GM19455 (cell line): ENCODE measurements around the gene CLEC3A.
"Not testable (repeated sequence)": the region's sequence is repeated elsewhere in the genome, so short reads cannot be mapped to it uniquely, and the experiment has no call there.

ENCODE experiments used
- ATAC-seq: cut with Tn5 transposase; IDR thresholded peaks from one replicate; pipeline ENCODE4 v1.9.1; 2021; ENCODE audit not compliant: unreplicated experiment

Gene CLEC3A, protein sequence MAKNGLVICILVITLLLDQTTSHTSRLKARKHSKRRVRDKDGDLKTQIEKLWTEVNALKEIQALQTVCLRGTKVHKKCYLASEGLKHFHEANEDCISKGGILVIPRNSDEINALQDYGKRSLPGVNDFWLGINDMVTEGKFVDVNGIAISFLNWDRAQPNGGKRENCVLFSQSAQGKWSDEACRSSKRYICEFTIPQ

DNA sequence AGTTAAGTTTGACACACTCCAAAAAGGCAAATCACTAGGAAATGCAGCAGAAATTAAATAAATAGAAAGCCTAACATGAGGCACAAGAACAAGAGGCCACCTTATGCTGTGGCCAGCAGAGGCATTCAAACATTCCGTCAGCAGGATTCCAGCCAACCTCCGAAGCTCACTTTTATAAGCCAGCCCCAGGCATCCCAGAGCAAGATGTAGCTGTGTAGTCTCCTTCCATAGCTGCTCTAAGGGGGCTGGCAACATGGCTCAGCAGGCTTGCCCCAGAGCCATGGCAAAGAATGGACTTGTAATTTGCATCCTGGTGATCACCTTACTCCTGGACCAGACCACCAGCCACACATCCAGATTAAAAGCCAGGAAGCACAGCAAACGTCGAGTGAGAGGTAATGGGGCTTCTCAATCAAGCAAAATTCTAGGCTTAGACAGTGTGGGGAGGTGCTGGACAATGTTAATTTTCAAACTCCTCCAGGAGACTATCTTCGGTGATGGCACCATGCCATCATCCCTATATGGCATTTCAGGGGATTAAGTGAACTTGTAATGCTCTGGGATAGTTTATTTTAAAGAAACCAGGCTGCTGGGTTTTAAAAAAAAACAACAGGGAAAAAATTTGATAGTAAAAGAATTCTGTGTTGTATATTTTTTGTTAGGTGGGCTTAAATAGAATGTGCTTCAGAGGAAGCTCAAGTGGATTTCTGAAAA, at the start of gene CLEC3A:
TSS of gene CLEC3A (plus strand) at position 202 of the 714 bp plus-strand sequence. CDS start at position 281, 79 bp downstream.
- no peak for ATAC-seq

DNA sequence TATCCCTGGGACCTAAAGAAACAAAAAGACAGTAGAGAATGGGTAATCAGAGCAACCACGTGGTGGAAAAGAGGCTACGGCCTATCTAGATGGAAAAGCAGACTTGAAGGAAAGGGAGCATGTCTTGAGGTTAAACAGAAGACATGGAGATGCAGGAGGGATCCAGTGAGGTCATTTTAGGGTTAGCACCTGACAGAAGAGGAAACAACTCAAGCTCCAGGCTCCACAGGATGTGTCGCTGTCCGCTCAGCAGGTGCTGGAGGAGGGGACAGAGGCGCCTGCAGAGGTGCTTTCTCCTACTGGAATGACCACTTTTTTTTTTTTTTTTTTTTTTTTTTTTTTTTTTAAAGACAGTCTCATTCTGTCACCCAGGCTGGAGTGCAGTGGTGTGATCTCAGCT, 47.5 kb upstream of the CLEC3A start:
- no peak for ATAC-seq

DNA sequence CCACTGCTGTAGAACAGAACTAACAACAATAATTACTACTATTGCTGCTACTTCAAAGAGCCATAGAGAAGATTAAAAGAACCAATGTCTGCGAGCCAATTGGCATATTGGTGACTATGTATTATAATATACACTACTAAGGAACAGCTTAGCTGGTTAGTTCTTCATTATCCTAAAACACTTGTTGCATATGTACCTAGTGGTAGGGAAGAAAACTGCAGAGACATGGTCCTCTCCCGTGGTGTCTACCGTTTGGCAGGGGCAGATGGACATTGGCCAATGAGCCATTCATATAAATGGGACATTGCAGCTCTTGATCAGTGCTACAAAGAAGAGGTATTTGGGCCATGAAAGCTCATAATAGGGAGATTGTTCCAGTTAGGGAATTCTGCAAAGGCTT, 46.4 kb upstream of the CLEC3A start:
- ATAC-seq = no peak

DNA sequence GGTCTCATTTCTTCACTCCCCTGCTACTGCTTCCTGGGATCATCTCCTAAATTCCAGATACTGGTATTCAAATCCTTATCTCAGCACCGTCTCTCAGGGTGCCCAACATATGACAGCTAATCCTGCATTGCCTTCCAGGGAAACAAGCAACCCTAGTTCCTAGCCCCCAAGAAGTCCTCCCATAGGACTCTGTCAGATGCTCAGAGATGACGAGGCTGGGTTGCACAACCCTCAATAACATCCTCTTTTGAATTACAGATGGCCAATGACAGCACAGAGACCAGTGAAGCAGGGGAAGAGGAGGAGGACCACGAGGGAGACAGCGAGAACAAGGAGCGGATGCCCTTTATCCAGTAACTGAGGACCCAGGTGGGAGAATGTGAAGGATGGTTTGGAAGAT, 45.0 kb upstream of the CLEC3A start:
- ATAC-seq = no peak

DNA sequence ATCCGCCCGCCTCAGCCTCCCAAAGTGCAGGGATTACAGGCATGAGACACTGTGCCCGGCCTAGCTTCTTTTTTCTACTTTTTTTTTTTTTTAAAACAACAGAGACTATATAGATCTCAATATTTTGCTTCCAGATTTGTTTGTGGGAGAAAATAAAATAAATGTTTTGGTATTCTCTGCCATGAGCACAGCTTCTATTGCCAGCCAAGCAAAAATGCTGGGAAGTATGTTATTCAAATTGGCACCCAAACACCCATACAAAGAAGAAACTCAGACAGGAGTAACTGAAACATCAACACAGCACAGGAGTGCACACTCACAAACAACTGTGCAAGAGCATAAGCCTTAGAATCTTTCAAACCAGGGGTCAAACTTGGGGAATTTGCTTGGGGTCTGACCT, 37.2 kb upstream of the CLEC3A start:
- no peak for ATAC-seq

DNA sequence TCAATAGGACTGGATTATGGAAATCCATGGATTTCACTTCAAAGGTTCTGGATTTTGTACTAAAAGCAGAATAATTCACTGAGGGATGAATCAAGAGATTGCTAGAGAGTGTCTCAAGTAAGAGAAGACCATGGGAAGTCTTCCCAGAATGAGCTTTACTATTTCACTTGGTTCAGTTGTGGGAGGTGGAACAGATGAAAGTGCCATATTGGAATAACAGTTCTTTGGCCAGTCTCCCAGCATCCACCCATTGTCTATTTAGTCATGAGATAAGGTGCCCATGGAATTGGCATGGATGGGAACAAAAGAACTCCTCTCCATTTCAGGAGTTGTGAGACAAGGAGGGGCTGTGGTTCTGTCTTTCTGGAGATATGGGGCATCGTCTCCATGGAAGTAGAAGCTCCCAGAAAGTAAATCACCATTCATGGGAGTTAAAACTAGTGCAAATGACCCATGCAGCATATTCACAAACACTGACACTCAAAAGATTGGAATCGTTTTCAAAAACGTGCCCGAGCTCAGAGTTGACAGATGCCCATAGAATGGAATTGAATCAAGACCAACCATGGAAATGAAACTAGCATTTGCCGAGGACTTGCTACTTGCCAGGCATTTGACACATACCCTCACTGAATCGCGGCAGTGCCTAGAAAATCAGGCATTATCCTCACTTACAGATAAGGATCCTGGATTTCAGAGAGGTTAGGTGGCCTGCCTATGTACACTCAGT, 36.2 kb upstream of the CLEC3A start:
- ATAC-seq = no peak

DNA sequence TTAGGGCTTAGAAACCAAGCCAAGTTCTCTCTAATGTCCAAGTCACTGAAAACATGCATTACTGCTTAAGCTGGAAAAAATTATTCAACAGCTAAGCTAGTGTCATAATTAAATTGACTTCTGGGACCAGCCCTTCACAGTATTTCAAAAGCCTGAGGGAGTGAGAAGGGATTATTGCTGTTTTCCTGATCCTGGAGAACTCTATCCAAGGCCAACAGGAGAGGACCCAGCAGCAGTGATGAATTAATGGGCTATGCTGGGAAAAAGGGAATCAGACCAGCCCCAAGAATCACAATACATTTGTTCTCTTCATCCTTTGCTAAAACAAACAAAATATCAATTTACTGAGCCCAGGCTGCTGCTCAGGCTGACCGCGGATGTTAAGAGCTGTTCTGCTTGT, 34.5 kb upstream of the CLEC3A start:
- no peak for ATAC-seq

DNA sequence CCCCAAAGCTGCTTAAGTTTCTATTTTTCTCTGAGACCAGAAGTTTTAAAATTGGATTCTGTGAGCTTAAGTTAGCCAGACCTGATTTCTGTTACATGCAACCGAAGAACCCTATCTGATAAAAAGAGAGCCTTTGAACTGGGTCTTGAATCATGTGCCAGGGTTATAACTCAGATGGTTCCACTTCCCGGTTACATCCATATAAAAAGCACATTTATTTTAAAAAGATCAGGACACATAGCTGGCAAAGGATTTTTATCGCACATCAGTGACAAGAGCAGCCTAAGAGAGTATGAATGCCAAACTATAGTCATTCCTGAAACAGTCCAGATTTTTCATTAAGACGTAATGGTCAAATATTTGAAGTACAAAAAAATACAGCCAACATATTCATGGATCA, 32.5 kb upstream of the CLEC3A start:
- ATAC-seq = no peak

DNA sequence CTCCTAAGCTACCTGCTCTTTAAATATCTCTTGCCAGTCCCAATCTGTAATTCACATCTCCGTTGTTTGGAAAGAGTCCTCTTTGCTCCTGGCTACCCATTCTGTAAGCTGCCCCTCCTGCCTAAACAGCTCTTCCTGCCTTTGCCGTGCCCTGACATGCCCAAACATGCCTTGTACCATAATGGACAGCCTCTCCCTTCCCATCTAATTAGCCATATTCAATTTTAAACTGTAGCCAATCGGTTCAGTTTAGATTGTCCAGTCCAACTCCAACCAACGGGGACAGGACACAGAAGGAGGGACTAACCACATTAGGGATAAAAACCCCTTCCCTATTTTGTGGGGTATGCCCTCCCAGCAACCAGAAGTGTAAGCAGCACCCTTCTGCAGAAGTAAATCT, 30.6 kb upstream of the CLEC3A start:
- ATAC-seq = no peak

DNA sequence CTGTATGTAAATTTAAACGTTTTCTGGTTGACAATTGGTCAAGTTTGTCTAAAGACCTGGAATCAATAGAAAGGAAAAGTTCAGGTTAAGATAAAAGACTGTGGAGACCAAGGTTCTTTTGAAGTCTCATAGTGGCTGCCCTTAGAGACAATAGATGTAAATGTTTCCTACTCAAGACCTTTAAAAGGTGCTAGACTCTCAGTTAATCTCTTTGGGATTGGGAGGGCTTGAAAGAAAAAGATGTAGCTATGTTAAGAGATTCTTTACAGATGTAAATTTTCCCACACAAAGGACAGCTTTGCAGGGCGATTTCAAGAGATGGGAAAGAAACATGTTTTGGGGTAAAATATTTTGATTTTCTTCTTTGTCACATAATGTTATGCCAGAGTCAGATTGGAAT, 30.0 kb upstream of the CLEC3A start:
- not testable (repeated sequence) for ATAC-seq

DNA sequence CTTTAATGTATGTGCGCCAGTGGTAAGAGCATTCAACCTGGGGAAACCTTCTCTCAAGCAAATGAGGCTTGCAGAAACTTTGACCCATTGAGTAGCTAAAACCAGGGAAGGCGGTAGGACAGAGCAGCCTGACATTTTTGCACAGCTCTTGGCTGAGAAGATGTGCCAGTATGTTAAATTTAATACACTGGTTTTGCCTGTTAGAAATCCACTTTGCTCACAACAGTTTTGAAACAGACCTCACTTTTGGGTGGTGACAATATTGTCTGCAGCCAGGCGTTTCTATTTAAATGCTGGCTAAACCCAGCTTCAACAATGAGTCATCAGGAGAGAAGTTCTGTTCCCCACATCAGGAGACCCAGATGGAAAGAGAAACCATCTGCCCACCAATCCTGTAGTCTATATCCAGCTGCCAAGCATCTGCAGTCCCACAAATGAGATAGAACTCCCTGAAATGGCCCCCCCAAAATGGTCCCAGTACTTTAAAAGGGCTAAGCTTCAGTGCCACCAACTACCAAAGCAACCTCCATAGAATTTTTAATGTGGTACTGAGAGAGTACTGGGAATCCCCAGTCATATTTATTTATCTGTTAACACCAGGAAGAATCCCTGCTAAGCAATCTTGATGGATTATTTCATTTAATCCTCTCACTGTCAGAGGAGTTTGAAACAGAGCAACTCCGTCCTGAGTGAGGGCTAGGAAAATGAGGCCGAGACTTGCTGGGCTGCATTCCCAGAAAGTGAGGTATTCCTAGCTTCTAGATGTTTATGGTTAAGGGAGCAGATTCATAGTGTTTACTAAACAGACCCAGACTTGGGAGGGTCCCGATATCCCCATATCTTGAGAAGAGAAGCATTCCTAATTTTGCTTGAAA, 29.0 kb upstream of the CLEC3A start:
- no peak for ATAC-seq

DNA sequence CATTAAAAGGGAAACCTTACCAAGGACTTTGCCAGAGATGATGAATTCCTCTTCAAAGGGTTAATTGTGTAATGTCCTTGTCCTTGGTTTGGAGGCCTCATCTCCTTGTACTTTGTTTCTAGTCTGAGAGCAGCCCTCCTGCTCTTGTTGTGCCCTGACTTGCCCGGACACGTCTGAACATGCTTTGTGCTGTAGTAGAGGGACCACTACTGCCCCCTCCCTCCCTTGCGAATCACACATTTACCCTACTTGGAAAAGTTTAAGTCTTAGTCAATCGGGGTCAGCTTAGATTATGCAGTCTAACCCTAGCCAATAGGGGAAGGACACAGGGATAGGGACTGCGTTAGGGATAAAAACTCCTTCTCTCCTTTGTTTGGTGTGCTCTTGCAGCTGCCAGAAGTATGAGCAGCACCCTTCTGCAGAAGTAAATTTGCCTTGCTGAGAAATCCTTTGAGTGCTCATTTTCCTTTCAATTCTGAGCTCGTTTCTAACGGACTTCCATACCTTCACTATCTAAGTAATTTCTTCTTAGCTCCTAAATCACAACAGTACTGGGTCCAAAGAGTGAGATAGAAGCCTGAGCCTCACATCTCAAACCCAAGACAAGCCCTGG, 26.4 kb upstream of the CLEC3A start:
- no peak for ATAC-seq

DNA sequence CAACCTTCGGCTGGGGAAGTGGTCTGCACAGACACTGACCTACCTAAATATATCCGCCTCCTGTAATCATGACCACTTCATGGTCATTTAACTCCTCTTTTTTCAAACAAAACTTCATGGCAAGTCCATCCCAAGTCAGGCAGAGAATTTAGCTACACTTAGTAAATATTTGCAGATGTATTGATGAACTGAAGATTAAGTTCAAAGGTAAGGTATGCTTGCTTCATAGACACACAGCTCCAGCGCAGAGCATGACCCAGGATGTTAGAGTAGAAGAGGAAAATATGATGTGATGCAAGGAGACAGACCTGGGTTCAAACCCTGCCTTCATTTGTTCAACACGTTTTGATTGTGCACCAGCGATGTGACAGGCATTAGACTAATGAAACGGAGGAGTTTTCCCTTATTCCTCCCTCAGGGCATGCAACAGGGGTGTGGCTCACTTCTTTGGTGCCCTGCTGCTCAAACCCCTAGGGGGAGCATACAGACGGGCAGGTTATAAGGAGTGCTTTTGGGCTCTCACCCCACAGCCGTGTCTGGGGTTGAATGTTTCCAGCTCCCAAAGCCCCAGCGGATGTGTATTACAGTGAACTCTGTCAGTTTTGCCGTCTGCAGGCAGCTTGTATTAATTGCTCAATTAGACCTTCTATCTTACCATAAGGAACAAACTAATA, 23.9 kb upstream of the CLEC3A start:
- ATAC-seq = no peak

DNA sequence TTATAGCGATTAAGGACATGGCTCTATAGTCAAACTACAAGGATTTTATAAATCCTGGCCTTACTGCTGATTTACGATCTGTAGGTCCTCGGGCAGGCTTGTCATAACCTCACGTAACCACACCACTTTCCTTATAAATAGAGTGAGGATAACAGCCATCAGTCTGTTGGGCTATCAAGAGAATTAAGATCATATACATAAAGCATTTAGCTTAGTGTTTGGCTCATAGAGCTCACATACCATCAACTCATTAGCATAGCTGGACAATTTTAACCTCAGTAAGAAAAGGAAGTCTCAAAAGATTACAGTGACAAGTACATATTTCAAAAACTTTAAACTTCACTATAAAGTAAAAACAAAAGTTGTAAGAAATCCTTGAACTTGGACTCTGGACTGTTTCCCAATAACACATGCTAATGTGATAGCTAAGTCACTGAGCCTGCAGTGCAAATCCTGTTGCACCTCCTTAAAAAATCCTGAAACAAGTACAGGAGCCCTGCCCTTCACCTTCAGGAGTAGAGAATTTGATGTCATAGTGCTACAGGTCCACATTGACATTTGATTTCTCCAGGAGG, 20.8 kb upstream of the CLEC3A start:
- ATAC-seq = no peak

DNA sequence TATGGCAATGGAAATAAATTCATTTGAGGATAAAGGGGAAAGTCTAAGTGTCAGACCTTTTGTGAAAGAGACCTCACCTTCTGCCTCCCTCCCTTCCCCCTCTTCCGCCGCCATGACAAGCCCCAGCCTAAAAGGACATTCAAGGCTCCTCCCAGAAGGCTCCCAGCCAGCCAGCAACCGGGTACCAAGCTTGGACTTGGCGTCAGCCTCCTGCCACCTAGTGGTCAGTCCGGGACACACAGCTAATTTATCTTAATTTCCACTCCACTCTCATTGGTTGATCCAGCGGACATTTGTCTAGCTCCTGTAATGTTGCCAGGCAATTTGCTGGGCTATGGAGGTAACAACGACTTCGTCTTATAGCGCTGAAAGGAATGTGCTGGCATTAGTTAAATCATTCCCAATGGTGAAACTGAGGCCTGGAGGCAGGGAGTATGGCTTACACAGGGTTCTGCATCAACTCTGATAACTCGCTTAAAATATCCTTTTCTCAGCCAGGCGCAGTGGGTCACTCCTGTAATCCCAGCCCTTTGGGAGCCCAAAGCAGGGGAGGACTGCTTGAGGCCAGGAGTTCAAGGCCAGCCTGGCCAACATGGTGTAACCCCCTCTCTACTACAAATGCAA, 19.3 kb upstream of the CLEC3A start:
- peak; percentile 98 for ATAC-seq

DNA sequence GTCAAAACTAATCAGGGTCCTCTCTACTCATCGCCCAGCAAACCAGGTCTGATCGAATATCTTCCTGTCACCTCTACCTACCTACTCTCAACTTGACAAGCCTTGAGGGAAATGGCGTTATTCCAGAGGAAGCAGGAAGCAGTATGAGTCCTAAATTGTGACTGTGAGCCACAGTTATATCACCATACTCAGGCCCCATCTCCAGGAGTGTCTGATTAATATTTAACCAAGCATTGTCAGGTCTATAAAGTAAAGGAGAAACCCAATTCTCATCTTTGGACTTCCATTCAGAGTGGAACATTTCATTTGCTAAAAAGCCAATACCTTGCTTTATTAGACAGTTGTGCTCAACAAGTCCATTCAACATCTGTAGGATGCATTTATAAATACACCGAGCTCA, 17.8 kb upstream of the CLEC3A start:
- ATAC-seq = no peak

DNA sequence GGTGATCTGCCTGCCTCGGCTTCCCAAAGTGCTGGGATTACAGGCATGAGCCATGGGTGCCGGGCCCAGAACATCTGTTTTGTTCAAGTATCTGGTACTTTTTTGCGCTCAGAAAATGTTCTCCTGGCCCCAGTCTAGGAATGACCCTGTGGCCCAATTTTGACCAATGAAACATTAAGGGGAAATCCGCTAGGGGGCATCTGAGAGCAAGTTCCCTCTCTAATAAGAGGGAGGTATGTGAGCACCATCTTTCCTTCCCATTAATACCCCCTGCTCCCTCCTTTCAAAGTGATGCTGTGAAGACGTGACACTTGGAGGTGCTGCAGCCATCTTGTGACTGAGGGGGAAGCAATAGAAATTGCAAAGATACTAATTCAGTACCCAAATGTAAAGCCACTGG, 16.5 kb upstream of the CLEC3A start:
- no peak for ATAC-seq

DNA sequence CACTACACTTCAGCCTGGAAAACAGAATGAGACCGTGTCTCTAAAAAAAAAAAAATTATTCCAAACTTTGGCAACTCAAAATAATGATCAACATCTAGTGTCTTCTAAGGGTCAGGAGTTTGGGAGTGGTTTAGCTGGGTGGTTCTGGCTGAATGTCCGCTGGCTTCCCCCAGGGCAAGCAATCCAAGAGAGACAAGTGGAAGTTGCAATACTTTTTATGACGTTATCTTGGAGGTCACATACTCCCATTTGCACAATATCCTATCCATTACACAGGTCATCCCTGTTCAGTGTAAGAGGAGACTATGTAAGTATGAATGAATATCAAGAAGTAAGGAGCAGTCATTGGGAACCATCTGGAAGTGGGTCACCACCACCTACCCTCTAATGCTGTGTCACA, 15.2 kb upstream of the CLEC3A start:
- no peak for ATAC-seq

DNA sequence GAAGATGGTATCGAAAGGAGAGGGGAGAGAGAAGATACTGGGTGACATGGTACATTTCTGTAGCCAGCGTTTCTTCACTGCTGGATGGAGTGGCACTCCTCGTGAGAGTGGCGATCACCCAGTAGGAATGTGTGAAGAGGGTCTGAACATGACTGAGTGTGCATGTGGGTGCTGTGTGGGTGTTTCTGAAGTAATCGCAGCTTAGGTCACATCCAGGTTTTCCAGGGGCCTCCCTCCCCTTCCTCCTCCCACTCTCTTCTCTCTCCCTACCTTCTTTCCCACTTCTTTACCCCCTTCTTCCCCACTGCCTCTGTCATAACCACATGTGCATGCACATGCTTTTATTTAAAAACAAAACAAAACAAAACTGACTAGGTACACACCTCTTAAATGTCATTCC, 1.8 kb downstream of the CLEC3A start:
- no peak for ATAC-seq

DNA sequence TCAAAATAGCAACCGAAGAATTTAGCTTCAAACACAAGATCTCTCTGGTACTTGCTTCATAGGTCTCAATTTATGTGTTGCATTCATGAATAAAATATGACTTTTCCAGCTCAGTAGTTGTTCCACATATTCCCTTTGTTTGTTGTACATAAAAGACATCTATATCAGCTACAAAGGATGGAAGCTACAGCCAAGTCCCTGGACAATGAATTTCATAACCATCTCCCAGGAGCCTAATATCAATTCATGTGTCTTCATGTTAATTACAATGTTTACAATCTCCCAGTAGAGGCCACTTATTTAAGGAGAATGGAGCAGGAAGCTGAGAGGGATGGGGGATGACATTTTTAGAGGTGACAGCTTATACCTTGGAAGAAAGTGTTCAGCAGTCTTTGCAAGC, 3.3 kb downstream of the CLEC3A start:
- no peak for ATAC-seq
